Measurements from ENCODE around the gene SETBP1.
A peak's percentile ranks its signal among the peaks of the same experiment; 100 is the strongest.

Gene SETBP1

GRCh38 chr18:44826418-44827259, 146.0 kb downstream of the SETBP1 start:
- peaks cover 47% of the 10 kb centered on the region for H3K4me1 Mint-ChIP-seq
- no peak overlapping the region for H3K27ac Mint-ChIP-seq
- peaks cover 9% of the 10 kb centered on the region for H3K36me3 Mint-ChIP-seq
- ATAC-seq (ENCODE audit: low read depth) (no peak), DNase-seq (ENCODE audit: low spot score in 2 of 2) (no peak)
- no peak overlapping the region for H3K4me3 Mint-ChIP-seq
- no peaks in the 10 kb centered on the region for H3K27me3 Mint-ChIP-seq
- no peaks in the 10 kb centered on the region for H3K9me3 Mint-ChIP-seq

GRCh38 chr18:44828080-44828479, 147.4 kb downstream of the SETBP1 start:
- DNase-seq (ENCODE audit: low spot score in 2 of 2) (no peak), ATAC-seq (ENCODE audit: low read depth) (no peak)
- Mint-ChIP-seq H3K9me3 (no peaks in the 10 kb centered on the region), H3K4me3 (no peak overlapping the region), H3K4me1 (peaks cover 38% of the 10 kb centered on the region), H3K27me3 (no peaks in the 10 kb centered on the region), H3K36me3 (peaks cover 2% of the 10 kb centered on the region), H3K27ac (no peak overlapping the region)

DNA sequence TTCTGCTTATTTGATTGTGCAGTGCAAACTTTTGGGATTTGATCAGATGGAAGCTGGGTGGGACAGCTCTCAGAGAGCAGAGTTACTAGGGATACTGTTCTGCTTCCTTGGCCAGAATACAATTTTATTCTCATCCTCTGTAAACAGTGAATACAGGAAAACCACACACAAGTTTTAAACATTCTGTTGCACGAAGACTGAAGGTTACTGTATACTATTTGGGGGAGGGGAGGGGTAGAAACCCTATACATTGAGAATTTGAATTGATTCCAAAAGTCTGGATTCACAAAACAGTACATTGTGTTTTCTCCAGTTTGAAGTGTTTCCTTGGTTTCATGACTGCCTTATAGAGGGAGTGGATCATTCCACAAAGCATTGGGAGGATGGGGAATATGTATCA, 149.9 kb downstream of the SETBP1 start:
- Mint-ChIP-seq H3K9me3 (no peaks in the 10 kb centered on the region), H3K4me3 (no peak overlapping the region), H3K27me3 (no peaks in the 10 kb centered on the region), H3K4me1 (peaks cover 38% of the 10 kb centered on the region), H3K27ac (peak overlapping the region; percentile 55), H3K36me3 (peaks cover 7% of the 10 kb centered on the region)
- DNase-seq (ENCODE audit: low spot score in 2 of 2) (no peak), ATAC-seq (ENCODE audit: low read depth) (no peak)

DNA sequence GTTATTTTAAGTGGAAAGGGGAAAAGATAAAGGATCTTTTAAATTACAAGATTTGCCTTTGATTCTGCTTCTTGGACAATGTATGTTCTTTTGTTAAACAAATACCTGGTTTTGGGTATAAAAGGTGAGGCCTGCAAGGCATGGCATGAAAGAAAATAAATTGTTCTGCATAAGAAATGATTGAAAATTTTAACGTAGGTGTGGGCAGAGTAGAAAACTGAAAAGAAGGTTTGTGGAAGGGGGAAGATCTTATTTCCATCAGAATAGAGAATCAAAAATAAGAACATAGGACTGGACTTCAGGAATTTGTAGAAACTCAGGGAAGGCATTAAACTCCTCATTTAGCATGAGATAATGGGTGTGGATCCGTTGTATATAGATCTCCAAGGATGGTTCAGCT, 153.1 kb downstream of the SETBP1 start:
- Mint-ChIP-seq H3K9me3 (no peaks in the 10 kb centered on the region), H3K27me3 (no peaks in the 10 kb centered on the region), H3K27ac (peak overlapping the region; percentile 21), H3K4me1 (peaks cover 52% of the 10 kb centered on the region), H3K36me3 (peaks cover 5% of the 10 kb centered on the region), H3K4me3 (no peak overlapping the region)
- ATAC-seq (ENCODE audit: low read depth): no peak
- no peak for DNase-seq (ENCODE audit: low spot score in 2 of 2)

GRCh38 chr18:44834867-44835469, 154.3 kb downstream of the SETBP1 start:
- ATAC-seq (ENCODE audit: low read depth): no peak
- Mint-ChIP-seq H3K27me3 (no peaks in the 10 kb centered on the region), H3K36me3 (peaks cover 5% of the 10 kb centered on the region), H3K4me3 (no peak overlapping the region), H3K9me3 (no peaks in the 10 kb centered on the region), H3K27ac (peak overlapping the region; percentile 21), H3K4me1 (peaks cover 61% of the 10 kb centered on the region)
- no peak for DNase-seq (ENCODE audit: low spot score in 2 of 2)

- Mint-ChIP-seq H3K4me1 (peaks cover 63% of the 10 kb centered on the region), H3K9me3 (no peaks in the 10 kb centered on the region), H3K36me3 (peaks cover 5% of the 10 kb centered on the region), H3K27ac (no peak overlapping the region), H3K27me3 (no peaks in the 10 kb centered on the region), H3K4me3 (no peak overlapping the region)
- no peak for ATAC-seq (ENCODE audit: low read depth)
- DNase-seq (ENCODE audit: low spot score in 2 of 2): no peak
Measured at GRCh38 chr18:44835703-44836102, 155.0 kb downstream of the SETBP1 start.

DNA sequence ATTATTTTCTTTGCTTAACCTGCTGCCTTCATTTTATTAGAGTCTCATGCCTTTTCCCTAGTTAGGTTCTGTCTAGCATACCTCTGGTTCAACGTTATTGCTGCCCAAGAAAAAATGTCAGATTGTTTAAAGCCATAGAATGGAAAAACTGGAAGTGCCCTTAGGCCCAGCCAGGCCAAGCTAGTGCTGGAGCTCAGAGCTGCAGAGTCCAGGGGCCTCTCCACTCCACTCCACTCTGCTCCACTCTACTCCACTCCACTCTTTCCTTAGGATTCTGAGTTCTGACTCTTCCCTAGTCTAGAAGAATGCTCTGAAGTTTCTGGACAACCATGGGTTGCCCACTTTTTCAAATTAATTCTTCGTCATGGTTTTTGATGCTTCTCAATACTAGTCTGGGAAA, 155.6 kb downstream of the SETBP1 start:
- Mint-ChIP-seq H3K36me3 (peaks cover 5% of the 10 kb centered on the region), H3K27me3 (no peaks in the 10 kb centered on the region), H3K9me3 (no peaks in the 10 kb centered on the region), H3K4me3 (no peak overlapping the region), H3K27ac (peak overlapping the region; percentile 40), H3K4me1 (peaks cover 62% of the 10 kb centered on the region)
- ATAC-seq (ENCODE audit: low read depth) (no peak), DNase-seq (ENCODE audit: low spot score in 2 of 2) (no peak)

DNA sequence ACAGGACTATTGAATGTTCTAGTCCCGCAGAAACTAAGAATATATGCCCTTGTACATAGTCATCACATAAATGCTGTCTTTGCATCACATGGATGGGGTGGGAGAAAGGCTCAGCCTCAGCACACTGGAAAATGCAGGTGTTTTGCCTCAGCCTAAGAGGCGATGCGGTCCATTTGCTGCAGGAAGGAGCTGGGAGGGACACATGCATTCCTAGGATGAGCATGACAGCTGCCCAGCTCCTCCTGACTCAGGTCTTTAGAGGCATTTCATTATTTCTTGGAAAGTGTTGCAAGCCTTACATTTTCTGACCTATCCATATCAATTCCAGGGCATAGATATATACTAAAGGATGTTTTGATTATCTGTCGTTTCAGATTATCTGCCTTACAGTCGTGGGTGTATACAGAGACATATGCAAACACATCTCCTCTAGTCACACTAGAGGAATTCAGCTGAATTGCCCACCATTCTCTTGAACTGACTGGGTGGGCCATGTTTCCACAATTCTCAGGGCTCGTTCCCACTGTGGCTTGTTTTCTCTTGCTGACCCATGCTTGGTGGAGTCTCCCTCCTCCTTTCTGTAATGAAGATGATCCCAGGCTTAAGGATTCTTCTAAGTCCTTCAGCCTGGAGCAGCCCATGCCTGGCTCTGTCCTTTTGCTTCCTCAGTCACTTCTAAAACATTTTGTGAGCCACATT, 156.9 kb downstream of the SETBP1 start:
- no peak for ATAC-seq (ENCODE audit: low read depth)
- no peak overlapping the region for H3K4me3 Mint-ChIP-seq
- H3K27me3 Mint-ChIP-seq: no peaks in the 10 kb centered on the region
- H3K27ac Mint-ChIP-seq: peak overlapping the region; percentile 4
- H3K4me1 Mint-ChIP-seq: peaks cover 72% of the 10 kb centered on the region
- no peak for DNase-seq (ENCODE audit: low spot score in 2 of 2)
- no peaks in the 10 kb centered on the region for H3K9me3 Mint-ChIP-seq
- peaks cover 7% of the 10 kb centered on the region for H3K36me3 Mint-ChIP-seq

DNA sequence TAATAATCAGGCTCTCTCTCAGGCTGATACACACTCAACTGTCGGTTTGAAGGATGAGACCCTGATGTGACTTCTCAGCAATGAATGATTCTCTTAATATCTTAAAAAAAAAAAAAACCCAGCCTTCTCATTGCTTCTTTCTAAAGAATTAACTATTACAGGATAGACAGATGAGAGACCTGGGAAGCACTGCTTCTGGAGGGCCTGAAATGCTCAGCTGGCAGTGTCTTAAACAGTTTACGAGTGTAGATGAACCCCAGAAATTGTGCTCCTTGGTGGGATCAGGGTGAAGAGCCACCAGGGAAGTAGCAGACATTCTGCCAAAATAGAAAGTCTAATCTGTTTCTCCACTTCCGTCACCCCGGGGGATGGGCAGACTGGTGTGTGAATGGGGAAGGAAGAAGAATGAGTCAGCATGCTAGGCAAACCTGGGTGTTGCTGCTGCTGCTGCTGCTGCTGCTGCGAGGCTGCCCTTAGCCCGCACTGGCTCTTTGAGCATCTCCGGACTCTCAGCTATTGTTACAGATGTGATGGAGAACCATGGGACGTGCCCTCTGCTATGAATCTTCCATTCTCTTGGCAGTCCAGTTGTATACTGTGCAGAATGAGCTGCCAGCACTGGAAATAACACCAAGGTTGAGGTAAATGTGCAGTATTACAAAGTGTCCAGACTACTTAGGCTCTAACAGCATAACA, 158.4 kb downstream of the SETBP1 start:
- Mint-ChIP-seq H3K4me1 (peaks cover 68% of the 10 kb centered on the region), H3K4me3 (peak overlapping the region; percentile 32), H3K27ac (peak overlapping the region; percentile 42), H3K27me3 (no peaks in the 10 kb centered on the region), H3K9me3 (no peaks in the 10 kb centered on the region), H3K36me3 (peaks cover 7% of the 10 kb centered on the region)
- peak; percentile 92 for ATAC-seq (ENCODE audit: low read depth)
- DNase-seq (ENCODE audit: low spot score in 2 of 2): peak; percentile 47 to 54

- Mint-ChIP-seq H3K36me3 (peaks cover 13% of the 10 kb centered on the region), H3K4me1 (peaks cover 64% of the 10 kb centered on the region)
Measured at GRCh38 chr18:44840058-44840790, 159.5 kb downstream of the SETBP1 start.

DNA sequence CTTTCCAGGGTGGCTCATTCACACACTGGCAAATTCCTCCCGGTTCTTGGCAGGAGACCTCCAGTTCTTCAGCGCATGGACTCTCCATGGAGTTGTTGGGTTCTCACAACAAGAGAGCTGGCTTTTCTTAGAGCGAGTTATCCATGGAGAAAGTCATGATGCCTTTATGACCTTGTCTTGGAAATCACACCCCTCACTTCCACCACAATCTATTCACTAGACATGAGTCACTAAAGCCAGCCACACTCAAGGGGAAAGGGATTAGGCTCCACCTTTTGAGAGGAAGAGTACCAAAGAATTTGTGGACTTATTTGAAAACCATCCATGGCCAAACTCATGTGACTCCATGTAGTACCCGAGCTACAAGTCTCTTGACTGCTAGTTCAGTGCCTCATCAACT, 160.5 kb downstream of the SETBP1 start:
- H3K27ac Mint-ChIP-seq: no peak overlapping the region
- peaks cover 67% of the 10 kb centered on the region for H3K4me1 Mint-ChIP-seq
- ATAC-seq (ENCODE audit: low read depth): no peak
- peaks cover 6% of the 10 kb centered on the region for H3K9me3 Mint-ChIP-seq
- H3K36me3 Mint-ChIP-seq: peaks cover 17% of the 10 kb centered on the region
- H3K27me3 Mint-ChIP-seq: no peaks in the 10 kb centered on the region
- no peak overlapping the region for H3K4me3 Mint-ChIP-seq
- DNase-seq (ENCODE audit: low spot score in 2 of 2): no peak

More at GRCh38 chr18:44840058-44840790, 159.5 kb downstream of the SETBP1 start:
- Mint-ChIP-seq H3K27ac (peak overlapping the region; percentile 42), H3K27me3 (no peaks in the 10 kb centered on the region), H3K9me3 (peaks cover 6% of the 10 kb centered on the region), H3K4me3 (no peak overlapping the region)
- ATAC-seq (ENCODE audit: low read depth): no peak
- DNase-seq (ENCODE audit: low spot score in 2 of 2): no peak

GRCh38 chr18:44841752-44842587, 161.3 kb downstream of the SETBP1 start:
- Mint-ChIP-seq H3K4me1 (peaks cover 68% of the 10 kb centered on the region), H3K36me3 (peaks cover 20% of the 10 kb centered on the region), H3K9me3 (peaks cover 6% of the 10 kb centered on the region), H3K4me3 (peak overlapping the region; percentile 43), H3K27me3 (no peaks in the 10 kb centered on the region), H3K27ac (peak overlapping the region; percentile 45)
- DNase-seq (ENCODE audit: low spot score in 2 of 2) (no peak), ATAC-seq (ENCODE audit: low read depth) (peak; percentile 47)

Data from memory B cell (primary cell).